Measurements from ENCODE around the gene KCTD2. TPM values are rescaled to one million over a fixed set of nuclear protein-coding genes. Genes with fewer than 3 reads are reported as not detected.

Gene KCTD2
- total and polyA plus RNA-seq, 2 experiments from 2014 or later: 12.7 to 19.1 TPM

- Histone ChIP-seq H3K4me1 (ENCODE audit: insufficient read depth) (peaks cover 27% of the 10 kb centered on the region), H3K4me2 (no peak overlapping the region), H3K9me2 (replicated peaks; ENCODE audit: insufficient read depth) (no peaks in the 10 kb centered on the region), H3K79me2 (no peaks in the 10 kb centered on the region), H3K27me3 (no peaks in the 10 kb centered on the region), H2AFZ (no peak overlapping the region), H4K20me1 (ENCODE audit: insufficient read depth, poor library complexity, severe bottlenecking) (no peaks in the 10 kb centered on the region), H3K27ac (no peak overlapping the region), H3K36me3 (replicated peaks; ENCODE audit: insufficient read depth, low read depth) (no peaks in the 10 kb centered on the region), H3K4me3 (no peak overlapping the region), H3K9me3 (ENCODE audit: low read depth) (no peaks in the 10 kb centered on the region)
- TF ChIP-seq, protein P1, sequence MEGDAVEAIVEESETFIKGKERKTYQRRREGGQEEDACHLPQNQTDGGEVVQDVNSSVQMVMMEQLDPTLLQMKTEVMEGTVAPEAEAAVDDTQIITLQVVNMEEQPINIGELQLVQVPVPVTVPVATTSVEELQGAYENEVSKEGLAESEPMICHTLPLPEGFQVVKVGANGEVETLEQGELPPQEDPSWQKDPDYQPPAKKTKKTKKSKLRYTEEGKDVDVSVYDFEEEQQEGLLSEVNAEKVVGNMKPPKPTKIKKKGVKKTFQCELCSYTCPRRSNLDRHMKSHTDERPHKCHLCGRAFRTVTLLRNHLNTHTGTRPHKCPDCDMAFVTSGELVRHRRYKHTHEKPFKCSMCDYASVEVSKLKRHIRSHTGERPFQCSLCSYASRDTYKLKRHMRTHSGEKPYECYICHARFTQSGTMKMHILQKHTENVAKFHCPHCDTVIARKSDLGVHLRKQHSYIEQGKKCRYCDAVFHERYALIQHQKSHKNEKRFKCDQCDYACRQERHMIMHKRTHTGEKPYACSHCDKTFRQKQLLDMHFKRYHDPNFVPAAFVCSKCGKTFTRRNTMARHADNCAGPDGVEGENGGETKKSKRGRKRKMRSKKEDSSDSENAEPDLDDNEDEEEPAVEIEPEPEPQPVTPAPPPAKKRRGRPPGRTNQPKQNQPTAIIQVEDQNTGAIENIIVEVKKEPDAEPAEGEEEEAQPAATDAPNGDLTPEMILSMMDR (IDR thresholded peaks at IDR 0.05; ENCODE audit: poor library complexity): no peak
- TF ChIP-seq EZH2 (IDR thresholded peaks at IDR 0.05; ENCODE audit: borderline replicate concordance): no peak
- no peak for TF ChIP-seq EZH2phosphoT487 (IDR thresholded peaks at IDR 0.05; ENCODE audit: low read depth, severe bottlenecking, unreplicated experiment)
- no peak for DNase-seq (ENCODE audit: low spot score)
- WGBS (ENCODE audit: low lambda C conversion rate, missing lambda C conversion rate): 87% methylated on average over 14 of the region's 14 CpGs
Measured at GRCh38 chr17:75074532-75074931, 27.5 kb downstream of the KCTD2 start.

GRCh38 chr17:75075597-75076336 lies 28.7 kb downstream of the KCTD2 start:
- no peaks in the 10 kb centered on the region for H3K27me3 ChIP-seq
- H3K36me3 ChIP-seq (replicated peaks; ENCODE audit: insufficient read depth, low read depth): no peaks in the 10 kb centered on the region
- no peaks in the 10 kb centered on the region for H3K9me3 ChIP-seq (ENCODE audit: low read depth)
- WGBS (ENCODE audit: low lambda C conversion rate, missing lambda C conversion rate): 71% methylated on average over 4 of the region's 4 CpGs
- no peak overlapping the region for H3K27ac ChIP-seq
- H3K4me3 ChIP-seq: no peak overlapping the region
- DNase-seq (ENCODE audit: low spot score): no peak
- no peak overlapping the region for H2AFZ ChIP-seq
- H4K20me1 ChIP-seq (ENCODE audit: insufficient read depth, poor library complexity, severe bottlenecking): no peaks in the 10 kb centered on the region
- no peaks in the 10 kb centered on the region for H3K9me2 ChIP-seq (replicated peaks; ENCODE audit: insufficient read depth)
- no peak for TF ChIP-seq EZH2phosphoT487 (IDR thresholded peaks at IDR 0.05; ENCODE audit: low read depth, severe bottlenecking, unreplicated experiment)
- H3K4me1 ChIP-seq (ENCODE audit: insufficient read depth): peaks cover 27% of the 10 kb centered on the region
- H3K79me2 ChIP-seq: no peaks in the 10 kb centered on the region
- no peak overlapping the region for H3K4me2 ChIP-seq

DNA sequence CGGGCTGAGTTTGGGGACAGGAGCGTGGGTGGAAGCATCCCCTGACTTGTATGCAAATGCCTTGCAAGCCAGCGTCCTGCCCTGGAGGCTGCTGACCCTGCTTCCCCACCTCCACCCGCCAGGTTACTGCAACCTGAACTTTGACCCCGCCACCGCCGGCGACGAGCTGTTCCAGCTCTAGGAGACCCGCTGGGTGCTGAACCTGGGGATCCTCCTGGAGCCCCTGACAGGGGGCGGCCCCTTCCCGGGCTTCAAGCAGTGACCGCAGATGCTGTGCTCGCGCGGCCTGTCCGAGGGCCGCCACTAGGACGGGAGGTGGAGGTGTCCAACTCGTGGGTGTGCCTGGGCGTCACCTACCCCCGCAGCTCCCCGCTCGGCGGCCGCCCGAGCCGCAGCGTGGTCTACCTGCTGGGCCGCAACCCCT lies 30.1 kb downstream of the KCTD2 start:
- DNase-seq (ENCODE audit: low spot score): peak; percentile 48
- Histone ChIP-seq H3K27ac (no peak overlapping the region), H3K9me2 (replicated peaks; ENCODE audit: insufficient read depth) (no peaks in the 10 kb centered on the region), H3K4me1 (ENCODE audit: insufficient read depth) (peaks cover 27% of the 10 kb centered on the region), H3K9me3 (ENCODE audit: low read depth) (no peaks in the 10 kb centered on the region), H3K36me3 (replicated peaks; ENCODE audit: insufficient read depth, low read depth) (no peaks in the 10 kb centered on the region), H3K4me3 (no peak overlapping the region), H3K4me2 (peak overlapping the region; percentile 65), H3K79me2 (no peaks in the 10 kb centered on the region), H3K27me3 (no peaks in the 10 kb centered on the region), H4K20me1 (ENCODE audit: insufficient read depth, poor library complexity, severe bottlenecking) (no peaks in the 10 kb centered on the region), H2AFZ (no peak overlapping the region)
- TF ChIP-seq EZH2 (IDR thresholded peaks at IDR 0.05; ENCODE audit: borderline replicate concordance) (no peak), EZH2phosphoT487 (IDR thresholded peaks at IDR 0.05; ENCODE audit: low read depth, severe bottlenecking, unreplicated experiment) (no peak)
- TF ChIP-seq, protein P1 (IDR thresholded peaks at IDR 0.05; ENCODE audit: poor library complexity): no peak
- WGBS (ENCODE audit: low lambda C conversion rate, missing lambda C conversion rate): 64% methylated on average over 26 of the region's 30 CpGs

DNA sequence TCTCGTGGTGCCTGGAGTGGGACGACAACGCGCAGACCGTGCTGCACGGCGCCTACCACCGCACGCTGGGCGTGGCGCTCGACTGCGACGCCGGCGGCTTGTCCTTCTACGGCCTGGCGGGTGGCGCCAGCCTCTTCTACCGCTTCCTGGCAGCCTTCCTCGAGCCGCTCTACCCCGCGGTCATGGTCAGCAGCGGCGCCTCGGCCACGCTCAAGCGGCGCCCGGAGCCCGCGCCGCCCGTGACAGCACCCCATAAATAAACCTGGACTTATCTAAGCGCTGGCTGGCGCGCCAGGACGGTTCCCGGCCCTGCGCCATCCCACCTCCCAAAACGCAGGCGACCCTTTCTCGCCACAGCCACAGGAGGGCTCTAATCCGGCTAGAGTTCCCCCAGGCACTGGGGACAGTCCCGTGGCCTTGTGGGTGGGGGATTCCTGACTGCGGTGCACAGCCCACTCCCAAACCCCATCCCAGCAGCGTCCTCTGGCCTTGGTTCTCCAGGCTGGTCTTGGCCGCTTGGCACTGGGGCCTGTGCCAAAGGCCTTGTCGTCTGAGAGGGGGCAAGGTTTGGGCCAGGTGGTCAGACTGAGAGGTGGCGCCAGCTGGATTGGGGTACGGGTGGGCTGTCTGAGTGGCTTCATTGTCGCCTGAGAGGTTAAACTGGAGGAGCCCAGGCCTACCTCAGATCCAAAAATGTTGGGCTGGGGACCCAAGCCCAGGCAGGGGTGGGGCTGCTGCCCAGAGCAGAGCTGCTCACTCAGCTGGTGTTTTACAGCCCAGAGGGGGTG lies 30.7 kb downstream of the KCTD2 start:
- Histone ChIP-seq H2AFZ (no peak overlapping the region), H3K4me2 (peak overlapping the region; percentile 65), H3K4me1 (ENCODE audit: insufficient read depth) (peaks cover 27% of the 10 kb centered on the region)

More for the DNA sequence above, 30.7 kb downstream of the KCTD2 start:
- no peaks in the 10 kb centered on the region for H3K9me2 ChIP-seq (replicated peaks; ENCODE audit: insufficient read depth)
- 75% methylated on average over 42 of the region's 53 CpGs for WGBS (ENCODE audit: low lambda C conversion rate, missing lambda C conversion rate)
- H3K4me3 ChIP-seq: no peak overlapping the region
- H4K20me1 ChIP-seq (ENCODE audit: insufficient read depth, poor library complexity, severe bottlenecking): no peaks in the 10 kb centered on the region
- no peaks in the 10 kb centered on the region for H3K9me3 ChIP-seq (ENCODE audit: low read depth)
- H3K36me3 ChIP-seq (replicated peaks; ENCODE audit: insufficient read depth, low read depth): no peaks in the 10 kb centered on the region
- TF ChIP-seq, protein P1 (IDR thresholded peaks at IDR 0.05; ENCODE audit: poor library complexity): no peak
- TF ChIP-seq EZH2 (IDR thresholded peaks at IDR 0.05; ENCODE audit: borderline replicate concordance) (no peak), EZH2phosphoT487 (IDR thresholded peaks at IDR 0.05; ENCODE audit: low read depth, severe bottlenecking, unreplicated experiment) (no peak)
- no peaks in the 10 kb centered on the region for H3K79me2 ChIP-seq
- peak overlapping the region; percentile 89 for H3K27ac ChIP-seq
- no peaks in the 10 kb centered on the region for H3K27me3 ChIP-seq
- DNase-seq (ENCODE audit: low spot score): peak; percentile 54

Data from hepatocyte (in vitro differentiated cells).